SKM-1 treated with dmso at 0.1 percent for 144 hours (cell line): ENCODE data around the gene NRXN2.

ENCODE experiments used
- DNase-seq: peaks from one replicate; lab custom pipeline; 2025; ENCODE audit not compliant: unreplicated experiment; lab: John Stamatoyannopoulos, UW

NRXN2 gene

GRCh38 chr11:64594159-64594939 is 128.6 kb downstream of the NRXN2 start:
- DNase-seq, result no peak

GRCh38 chr11:64593156-64594105 is 129.6 kb downstream of the NRXN2 start:
- DNase-seq, result no peak

GRCh38 chr11:64592656-64593055 is 130.3 kb downstream of the NRXN2 start:
- DNase-seq, result no peak

- no peak for DNase-seq
Measured at GRCh38 chr11:64592234-64592615, 130.8 kb downstream of the NRXN2 start.

GRCh38 chr11:64591257-64592233 is 131.5 kb downstream of the NRXN2 start:
- no peak for DNase-seq

- DNase-seq, result no peak
Measured at GRCh38 chr11:64590763-64591221, 132.2 kb downstream of the NRXN2 start, which contains the start of gene SLC22A12. SLC22A12 (plus strand) TSS chr11:64591220; CDS start chr11:64591557, 337 bp downstream.

GRCh38 chr11:64588701-64589100 is 134.3 kb downstream of the NRXN2 start:
- DNase-seq, result no peak

- DNase-seq, result no peak
Measured at GRCh38 chr11:64586366-64586765, 136.6 kb downstream of the NRXN2 start.

- peak; percentile 15 for DNase-seq
Measured at GRCh38 chr11:64585150-64585549, 137.8 kb downstream of the NRXN2 start.

- DNase-seq, result no peak
Measured at GRCh38 chr11:64583296-64584262, 139.4 kb downstream of the NRXN2 start.

- no peak for DNase-seq
Measured at GRCh38 chr11:64582885-64583284, 140.1 kb downstream of the NRXN2 start.

- DNase-seq, result no peak
Measured at GRCh38 chr11:64581057-64581523, 141.9 kb downstream of the NRXN2 start.

- no peak for DNase-seq
Measured at GRCh38 chr11:64580412-64580811, 142.6 kb downstream of the NRXN2 start.

- no peak for DNase-seq
Measured at GRCh38 chr11:64577202-64577601, 145.8 kb downstream of the NRXN2 start.

- no peak for DNase-seq
Measured at GRCh38 chr11:64572143-64572542, 150.9 kb downstream of the NRXN2 start.

GRCh38 chr11:64571410-64572091 is 151.4 kb downstream of the NRXN2 start:
- DNase-seq, result no peak

- no peak for DNase-seq
Measured at GRCh38 chr11:64571050-64571409, 152.0 kb downstream of the NRXN2 start.

GRCh38 chr11:64570341-64570740 is 152.7 kb downstream of the NRXN2 start:
- no peak for DNase-seq
